ENCODE results near the gene TPM2. TPM values are rescaled to one million over a fixed set of nuclear protein-coding genes. Genes with fewer than 3 reads are reported as not detected.
A peak's percentile ranks its signal among the peaks of the same experiment; 100 is the strongest.

Gene TPM2
- total RNA-seq, 1 experiment from 2014 or later = 544 TPM

- CTCF ChIA-PET = interaction anchor here (0.6 to 1.6 kb wide), 6 partner anchors 20 to 74 kb away, joined by 3 to 4 read pairs (median 3); partner anchors contain the start of gene TPM2
- intact Hi-C loops (cut with micrococcal nuclease; ENCODE audit: unreplicated experiment) = loop anchor here (5.0 kb wide), 1 partner anchor 62 kb away; no protein-coding TSS in a partner anchor
- ATAC-seq = peak; percentile 93
Observed at GRCh38 chr9:35664531-35665470, 24.9 kb downstream of the TPM2 start, which contains the start of gene ARHGEF39. TSS of gene ARHGEF39 (minus strand) at chr9:35665195. CDS start at chr9:35665169, 26 bp downstream.

GRCh38 chr9:35662437-35662836 is 27.3 kb downstream of the TPM2 start:
- ATAC-seq (no peak), DNase-seq (ENCODE audit: low read depth, low spot score) (no peak)
- no peaks in the 10 kb centered on the region for H3K27me3 ChIP-seq (ENCODE audit: control insufficient read depth, insufficient read depth, low read length)
- H3K4me1 ChIP-seq (ENCODE audit: control insufficient read depth, insufficient read depth, low read length) = peaks cover 64% of the 10 kb centered on the region
- intact Hi-C loops (cut with micrococcal nuclease; ENCODE audit: unreplicated experiment) = loop anchor here (5.0 kb wide), 1 partner anchor 65 kb away; no protein-coding TSS in a partner anchor
- ChIA-PET POLR2A (interaction anchor here (0.9 kb wide), 1 partner anchor 59 kb away, joined by 4 read pairs; no protein-coding TSS in a partner anchor), CTCF (interaction anchor here (1.1 to 1.7 kb wide), 2 partner anchors 28 to 69 kb away, joined by 3 to 4 read pairs; partner anchors contain the start of gene TPM2)
- in situ Hi-C loops (cut with HindIII; ENCODE audit: low pct_unique_long_range_greater_than_20kb, low sequenced_read_pairs) = no loop called here
- H3K9me3 ChIP-seq (ENCODE audit: control insufficient read depth, insufficient read depth, low read depth, low read length) = no peaks in the 10 kb centered on the region
- no TSS peak for BruUV-seq (replicated peaks)
- peaks cover 3% of the 10 kb centered on the region for H3K36me3 ChIP-seq (ENCODE audit: control insufficient read depth, insufficient read depth, low read length)
- peak overlapping the region; percentile 97 for H3K27ac ChIP-seq (ENCODE audit: low read length)
- TF ChIP-seq REST (IDR thresholded peaks at IDR 0.05; ENCODE audit: insufficient read depth in 1 of 2, low read depth in 2 of 2, low read length in 1 of 2) (no peak), POLR2AphosphoS5 (IDR thresholded peaks at IDR 0.05; ENCODE audit: low read depth, low read length) (no peak), SIN3A (IDR thresholded peaks at IDR 0.05; ENCODE audit: borderline replicate concordance, insufficient read depth, low read depth, low read length) (no peak), TCF7L2 (IDR thresholded peaks at IDR 0.05; ENCODE audit: low read depth, low read length) (no peak), CTCF (IDR thresholded peaks at IDR 0.05) (no peak)
- H3K4me3 ChIP-seq (ENCODE audit: low read depth in 2 of 2, low read length in 2 of 2) = no peak overlapping the region

More at GRCh38 chr9:35664531-35665470, 24.9 kb downstream of the TPM2 start, which contains the start of gene ARHGEF39:
- no peak for DNase-seq (ENCODE audit: low read depth, low spot score)
- Histone ChIP-seq H3K9me3 (ENCODE audit: control insufficient read depth, insufficient read depth, low read depth, low read length) (no peaks in the 10 kb centered on the region), H3K4me3 (ENCODE audit: low read depth in 2 of 2, low read length in 2 of 2) (peak within 1 kb of the TSS; percentile 64 to 83), H3K27ac (ENCODE audit: low read length) (peak within 1 kb of the TSS; percentile 97), H3K36me3 (ENCODE audit: control insufficient read depth, insufficient read depth, low read length) (peaks cover 3% of the 10 kb centered on the region), H3K27me3 (ENCODE audit: control insufficient read depth, insufficient read depth, low read length) (no peaks in the 10 kb centered on the region), H3K4me1 (ENCODE audit: control insufficient read depth, insufficient read depth, low read length) (peaks cover 55% of the 10 kb centered on the region)
- in situ Hi-C loops (cut with HindIII; ENCODE audit: low pct_unique_long_range_greater_than_20kb, low sequenced_read_pairs) = no loop called here
- no TSS peak for BruUV-seq (replicated peaks)
- TF ChIP-seq TCF7L2 (IDR thresholded peaks at IDR 0.05; ENCODE audit: low read depth, low read length) (peak; percentile 43; the same call in 1 of the 2 replicates), REST (IDR thresholded peaks at IDR 0.05; ENCODE audit: insufficient read depth in 1 of 2, low read depth in 2 of 2, low read length in 1 of 2) (no peak)
- POLR2A ChIA-PET = interaction anchor here (0.6 to 1.0 kb wide), 3 partner anchors 30 to 129 kb away, joined by 7 to 8 read pairs (median 7); partner anchors contain the start of genes CREB3 and TLN1

All from Panc1 (cell line).